Measurements from ENCODE around the gene MAOB.

Gene MAOB

DNA sequence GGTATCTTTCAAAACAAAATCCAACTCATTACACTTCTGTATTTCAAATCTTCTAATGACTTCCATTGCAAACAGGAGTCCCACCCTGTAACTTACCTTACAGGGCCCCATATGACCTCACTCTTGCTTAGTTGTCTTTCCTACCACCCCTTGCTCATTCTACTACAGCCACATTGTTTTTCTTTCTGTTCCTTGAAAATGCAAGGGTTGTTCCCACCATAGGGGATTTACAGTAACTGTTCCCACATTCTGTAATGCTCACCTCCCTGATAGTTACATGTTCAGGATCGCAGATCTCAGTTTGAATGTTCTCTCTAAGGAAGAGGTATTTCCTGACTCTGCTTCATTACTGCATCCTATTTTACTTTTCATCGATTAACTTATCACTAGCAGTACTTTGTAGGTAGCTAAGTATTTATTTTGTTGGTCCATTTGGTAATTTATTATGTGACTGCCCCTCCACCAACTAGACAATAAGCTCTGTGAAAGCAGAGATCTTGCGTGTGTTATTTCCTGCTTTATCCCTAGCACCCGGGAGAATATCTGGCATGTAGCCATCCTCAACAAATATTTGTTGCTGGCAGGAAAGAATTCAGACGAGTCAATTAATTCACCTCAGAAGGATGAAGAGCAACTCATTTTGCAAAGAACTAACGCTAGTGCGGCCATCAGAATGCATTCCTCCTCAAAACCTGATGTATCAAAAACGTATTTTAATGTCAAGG lies 21.4 kb downstream of the MAOB start:
- no peak for DNase-seq

DNA sequence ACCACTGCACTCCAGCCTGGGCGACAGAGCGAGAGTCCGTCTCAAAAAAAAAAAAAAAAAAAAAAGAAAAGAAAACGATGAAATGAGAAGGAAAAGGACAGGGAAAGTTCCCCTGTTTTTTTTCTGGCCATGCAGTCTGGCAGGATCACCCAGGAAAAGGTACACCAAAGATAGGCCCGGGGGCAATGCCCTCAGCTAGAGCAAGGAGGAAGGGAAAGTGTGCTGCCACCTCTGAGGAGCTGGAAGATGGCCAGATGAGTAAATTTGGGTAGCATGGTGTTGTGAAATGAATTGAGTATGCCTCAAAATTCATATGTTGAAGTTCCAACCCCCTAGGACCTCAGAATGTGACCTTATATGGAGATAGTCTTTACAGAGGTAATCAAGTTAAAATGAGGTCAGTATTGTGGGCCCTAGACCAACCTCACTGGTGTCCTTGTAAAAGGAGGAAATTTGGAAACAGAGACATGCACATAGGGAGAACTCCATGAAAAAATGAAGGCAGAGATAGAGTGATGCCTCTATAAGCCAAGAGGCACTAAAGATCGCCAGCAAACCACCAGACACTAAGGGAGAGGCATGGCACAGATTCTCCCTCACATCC lies 28.9 kb downstream of the MAOB start:
- no peak for DNase-seq

DNA sequence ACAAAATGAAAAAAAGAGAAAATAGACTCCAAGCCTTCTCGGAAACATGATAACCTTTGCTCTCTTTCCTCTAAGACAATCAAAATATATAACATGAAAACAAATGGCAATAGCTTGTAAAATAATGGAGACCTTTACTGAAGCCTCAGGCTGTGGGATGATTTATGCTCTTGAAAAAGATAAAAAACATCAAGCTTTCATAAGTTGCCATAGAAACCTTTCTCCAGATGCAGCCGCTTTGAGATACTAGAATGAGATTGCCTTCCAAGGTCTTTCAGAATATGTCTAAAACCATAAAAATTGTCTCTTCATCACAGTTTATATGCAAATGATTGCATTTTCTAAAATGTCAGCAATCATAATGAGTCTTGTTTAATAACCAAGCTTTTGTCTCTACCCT lies 31.6 kb downstream of the MAOB start:
- DNase-seq, result no peak

DNA sequence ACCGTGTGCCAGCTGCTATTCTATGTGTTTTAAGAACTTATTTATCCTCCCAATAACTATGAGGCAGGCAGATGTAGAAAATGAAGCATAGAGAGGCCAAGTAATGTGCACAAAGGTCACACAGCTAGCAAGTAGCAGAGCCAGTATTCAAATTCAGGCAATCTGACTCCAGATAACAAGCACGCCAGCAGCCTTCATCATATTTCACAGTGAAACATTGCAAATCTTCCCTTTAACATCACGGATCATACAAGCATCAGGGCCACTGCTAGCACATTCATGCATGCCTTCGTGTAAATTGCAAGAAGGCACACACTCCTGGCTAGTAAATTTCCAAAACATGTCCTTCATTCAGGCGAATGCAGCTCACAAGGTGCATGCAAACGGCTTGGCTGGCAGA lies 33.1 kb downstream of the MAOB start:
- no peak for DNase-seq

DNA sequence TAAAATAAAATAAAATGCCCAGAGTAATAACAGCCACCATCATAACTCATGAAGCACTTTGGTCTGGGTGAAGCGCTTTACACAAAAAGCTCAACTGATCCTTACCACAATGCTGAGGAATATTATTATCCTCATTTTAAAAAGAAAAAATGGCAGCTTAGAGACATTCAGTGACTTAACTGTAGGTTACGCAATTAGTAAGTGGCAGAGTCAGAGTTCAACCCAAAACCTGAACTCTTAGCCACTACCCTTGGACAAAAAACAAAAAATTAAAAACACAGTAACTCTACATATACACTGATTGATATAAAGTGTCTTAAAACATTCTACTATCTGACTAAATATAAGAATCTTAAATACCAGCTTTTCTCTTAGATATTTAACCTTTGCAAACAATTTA lies 34.9 kb downstream of the MAOB start:
- no peak for DNase-seq

DNA sequence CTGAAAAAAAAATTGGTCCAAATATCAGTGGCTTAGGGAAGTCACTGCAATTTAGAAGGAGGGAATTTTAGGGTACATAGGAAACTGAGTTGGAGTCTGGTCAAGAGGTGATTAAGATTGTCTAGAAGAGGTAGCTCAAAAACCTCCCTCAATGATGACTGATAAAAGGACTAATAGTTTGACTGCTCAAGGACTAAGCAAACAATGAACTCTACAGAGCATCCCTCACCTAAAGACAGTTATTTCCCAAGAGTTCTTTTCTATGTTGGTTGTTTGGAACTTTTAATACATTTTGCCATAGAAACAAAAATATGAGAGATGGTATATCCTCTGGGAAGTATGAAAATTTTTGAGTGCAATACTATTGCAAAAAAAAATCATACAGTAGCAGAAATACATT lies 35.7 kb downstream of the MAOB start:
- no peak for DNase-seq

DNA sequence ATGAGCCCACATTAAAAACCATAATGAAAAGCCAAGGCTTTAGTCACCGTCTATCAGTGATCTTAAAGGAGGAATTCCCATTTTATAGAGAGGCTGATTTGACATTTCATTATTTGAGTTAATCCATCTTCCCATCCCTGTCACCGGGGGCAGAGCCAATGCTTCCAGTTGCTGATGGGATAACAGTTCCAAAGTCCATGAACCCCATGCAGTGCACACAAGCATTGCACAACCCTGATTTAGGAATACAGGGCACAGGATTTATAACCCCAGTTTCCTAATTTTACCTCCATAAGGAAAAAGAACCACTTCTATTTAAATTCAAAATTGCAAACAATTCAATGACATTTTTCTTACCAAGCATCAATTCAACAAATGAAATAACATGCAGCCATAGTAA lies 36.5 kb downstream of the MAOB start:
- DNase-seq, result no peak

DNA sequence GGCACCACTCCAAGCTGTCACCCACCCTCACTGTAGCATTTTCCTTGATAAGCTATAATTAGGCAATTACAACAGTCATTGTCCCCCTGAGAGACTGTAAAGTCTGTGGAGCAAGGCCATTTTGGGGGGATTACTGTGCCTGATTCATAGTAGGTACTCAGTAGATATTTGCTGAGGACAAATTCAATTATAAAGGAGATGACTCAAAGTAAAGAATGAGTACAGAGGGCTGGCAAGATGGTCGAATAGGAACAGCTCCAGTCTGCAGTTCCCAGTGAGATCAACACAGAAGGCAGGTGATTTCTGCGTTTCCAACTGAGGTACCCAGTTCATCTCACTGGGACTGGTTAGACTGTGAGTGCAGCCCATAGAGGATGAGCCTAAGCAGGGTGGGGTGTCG lies 42.0 kb downstream of the MAOB start:
- no peak for DNase-seq

DNA sequence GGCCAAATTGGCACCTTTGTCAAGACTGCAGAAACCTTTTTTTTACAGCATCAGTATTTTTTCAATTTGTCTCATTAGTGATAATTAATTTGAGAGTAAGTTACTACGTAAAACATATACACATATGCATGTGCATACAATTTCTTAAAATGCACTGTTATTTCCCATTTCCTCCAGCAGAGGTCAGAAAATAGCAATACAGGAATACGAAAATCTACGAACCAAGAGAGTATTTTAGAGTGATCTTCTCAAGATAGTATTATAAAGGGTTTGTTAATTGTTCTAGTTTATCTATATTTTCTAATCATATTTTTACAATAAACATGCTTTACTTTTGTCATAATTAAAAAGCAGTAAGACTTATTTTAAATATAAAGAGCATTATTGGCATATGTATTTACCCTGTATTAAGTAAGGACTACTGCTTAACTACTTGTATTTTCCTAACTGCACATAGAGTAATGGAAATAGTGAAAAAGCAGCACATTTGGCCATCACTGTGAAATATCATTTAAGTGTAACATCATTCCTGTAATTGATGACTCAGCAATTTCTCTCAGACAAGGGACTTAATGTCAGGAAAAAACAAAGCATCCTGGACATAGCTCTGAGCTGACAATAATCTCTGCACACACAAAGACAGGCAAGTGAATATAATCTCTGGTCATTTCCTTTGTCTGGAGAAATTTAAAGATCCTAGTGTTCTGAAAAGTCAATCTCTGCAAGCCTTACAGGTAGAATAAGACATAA lies 45.6 kb downstream of the MAOB start:
- no peak for DNase-seq

DNA sequence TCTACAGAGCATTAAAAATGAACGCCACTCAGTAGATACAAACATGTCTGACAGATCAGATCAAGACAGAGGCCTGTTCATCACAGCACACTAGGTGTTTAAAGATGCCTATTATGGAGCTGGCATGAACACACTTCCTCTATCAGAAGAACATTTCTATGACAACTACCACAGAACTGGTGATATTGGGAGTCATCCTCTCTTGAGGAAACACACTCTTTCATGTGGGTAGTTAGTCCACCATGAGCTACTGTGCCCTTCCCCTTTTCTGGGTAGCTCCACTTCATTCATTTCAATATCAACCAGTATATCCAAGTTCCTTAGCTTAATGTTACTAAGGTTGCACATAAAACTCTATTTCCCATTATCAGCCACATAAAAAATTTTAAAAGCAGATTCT lies 46.7 kb downstream of the MAOB start:
- no peak for DNase-seq

DNA sequence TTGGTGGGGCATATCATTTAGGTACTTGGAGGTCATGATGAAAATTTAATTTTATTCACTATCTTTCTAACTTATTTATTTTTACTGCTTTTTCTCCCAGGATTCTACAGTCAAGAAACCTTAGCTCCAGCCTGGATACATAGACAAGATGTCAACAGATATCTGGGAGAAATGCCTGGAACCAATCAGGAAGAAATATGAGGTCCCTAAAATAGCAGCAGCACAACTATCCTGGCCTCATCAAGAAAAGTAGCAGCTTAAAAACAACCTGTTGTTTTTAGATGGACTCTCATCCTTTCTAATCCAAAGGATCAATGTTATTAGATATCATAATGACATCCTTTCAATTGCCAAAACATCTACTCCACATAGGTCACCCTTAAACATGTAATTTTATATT lies 54.5 kb downstream of the MAOB start:
- no peak for DNase-seq

DNA sequence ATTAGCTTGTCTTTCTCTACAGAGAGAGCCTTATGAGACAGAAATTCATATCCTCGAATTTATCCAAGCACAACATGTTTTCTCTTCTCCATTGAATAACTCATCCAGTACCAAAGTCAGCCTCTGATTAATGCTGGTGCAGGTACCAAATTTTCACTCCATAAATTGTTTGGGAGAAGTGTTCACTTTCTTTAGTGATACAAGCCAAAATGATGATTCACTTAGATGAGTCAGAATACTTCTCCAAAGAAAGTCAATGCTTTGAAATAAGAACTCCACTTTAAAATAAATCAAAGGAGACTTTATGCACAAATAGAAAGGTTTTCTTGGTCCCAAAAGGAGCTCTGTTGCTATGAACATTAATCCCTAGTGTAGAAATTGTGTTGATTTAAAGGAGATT lies 60.2 kb downstream of the MAOB start:
- DNase-seq, result no peak

DNA sequence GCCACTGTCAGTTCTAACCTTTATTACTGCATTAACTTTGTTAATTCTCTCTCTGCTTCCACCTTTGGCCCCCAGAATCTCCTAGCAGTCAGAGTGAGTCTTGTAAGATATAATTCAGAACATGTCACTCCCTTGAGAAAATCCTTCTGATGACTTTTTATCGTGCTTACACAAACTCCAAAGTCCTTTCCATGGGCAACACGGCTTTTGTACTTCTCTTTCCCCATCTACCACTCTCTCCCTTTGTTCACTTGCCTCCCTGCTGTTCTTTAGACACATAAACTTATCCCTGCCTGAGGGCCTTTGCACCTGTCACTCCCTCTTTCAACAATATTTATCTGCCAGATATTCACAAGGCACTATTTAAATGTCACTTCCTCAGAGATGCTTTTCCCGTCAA lies 64.8 kb downstream of the MAOB start:
- DNase-seq, result no peak

DNA sequence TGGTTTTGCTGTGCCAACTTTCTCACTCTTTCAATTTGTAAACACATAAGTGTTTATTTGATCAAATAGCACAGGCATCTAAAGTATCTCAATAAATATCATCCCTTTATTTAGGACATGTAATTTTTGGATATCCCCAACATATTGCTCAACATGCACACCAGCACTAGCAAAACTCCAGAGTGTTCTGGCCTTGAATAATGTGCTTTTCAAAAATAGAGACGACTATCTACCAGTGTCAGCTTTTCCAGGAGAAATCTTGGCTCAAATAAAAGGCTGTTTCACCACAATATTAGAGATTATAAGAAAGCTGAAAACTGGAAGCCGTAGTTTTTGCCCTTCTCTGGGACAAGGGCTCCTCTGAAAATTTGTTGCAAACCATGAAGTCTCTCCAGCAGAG lies 67.0 kb downstream of the MAOB start:
- no peak for DNase-seq

DNA sequence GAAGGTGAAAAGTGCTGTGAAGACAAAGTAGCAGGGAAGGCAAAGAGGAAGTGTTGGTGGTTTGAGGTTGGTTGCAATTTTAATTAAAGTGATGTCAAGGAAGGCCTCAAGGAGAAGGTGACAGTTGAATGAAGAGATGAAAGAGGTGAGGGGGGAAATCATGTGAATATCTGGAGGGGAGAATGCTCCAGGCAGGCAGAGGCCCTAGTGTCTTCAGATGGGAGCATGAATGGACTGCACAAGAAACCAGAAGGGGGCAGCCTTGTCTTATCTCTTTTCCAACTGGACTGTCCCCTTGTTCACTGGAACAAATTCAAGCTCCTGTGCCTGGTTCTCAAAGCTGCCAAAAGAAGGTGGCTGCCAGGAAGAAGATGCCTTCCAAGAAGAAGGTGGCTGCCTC lies 68.4 kb downstream of the MAOB start:
- DNase-seq, result no peak

DNA sequence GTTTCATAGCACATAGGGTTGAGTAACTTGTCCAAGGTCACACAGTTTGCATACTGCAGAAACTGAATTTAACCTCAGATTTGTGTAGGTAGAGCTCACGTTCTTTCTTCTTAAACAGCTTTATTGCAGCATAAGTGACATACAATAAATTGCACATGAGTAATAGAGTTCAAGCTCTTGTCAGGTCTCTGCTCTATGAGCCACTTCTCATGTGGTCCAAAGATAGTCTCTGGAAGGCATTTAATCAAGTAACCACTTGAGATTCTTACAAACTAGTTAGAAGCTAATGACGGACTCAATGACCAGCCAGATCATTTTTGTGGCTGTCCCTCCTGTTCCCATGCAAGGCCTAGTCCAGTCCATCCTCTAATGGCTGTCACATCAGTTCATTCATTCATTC lies 68.9 kb downstream of the MAOB start:
- DNase-seq, result no peak

DNA sequence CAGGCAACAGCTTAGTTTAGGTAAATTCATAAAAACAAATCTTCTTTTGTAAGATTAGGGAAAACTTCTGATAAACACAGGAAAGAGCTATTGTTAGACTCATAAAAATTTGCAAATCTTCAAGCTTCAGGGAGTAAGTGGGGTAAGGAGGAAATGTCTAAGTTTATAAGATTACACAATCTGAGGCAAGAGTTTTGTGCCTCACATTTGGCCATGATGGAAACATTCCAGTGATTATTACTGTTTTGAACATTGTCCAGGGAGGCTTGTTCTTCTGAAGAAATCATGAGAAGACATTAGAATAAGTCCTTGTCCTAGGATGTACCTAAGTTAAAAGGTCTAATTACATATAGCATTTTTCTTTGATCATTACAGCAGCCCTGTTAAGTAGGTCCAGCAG lies 72.8 kb downstream of the MAOB start:
- DNase-seq, result no peak

DNA sequence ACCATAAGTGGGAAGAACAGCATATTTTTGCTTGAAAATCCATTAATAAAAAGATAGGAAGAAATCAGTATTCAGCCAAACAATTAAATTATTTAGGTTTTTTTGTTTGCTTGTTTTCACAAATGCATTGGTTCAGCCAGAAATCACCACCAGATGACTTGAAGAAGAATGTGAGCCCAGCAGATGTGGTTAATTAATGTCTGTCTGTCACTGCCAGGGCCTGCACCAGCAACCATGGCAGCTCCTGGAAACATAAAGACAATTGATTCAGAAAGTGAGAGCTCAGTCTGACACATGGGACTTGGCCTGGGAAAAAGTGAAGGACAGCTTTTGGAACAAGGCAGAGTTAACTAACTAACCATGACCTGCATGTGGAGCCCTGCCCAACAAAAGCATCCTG lies 74.0 kb downstream of the MAOB start:
- DNase-seq, result no peak

DNA sequence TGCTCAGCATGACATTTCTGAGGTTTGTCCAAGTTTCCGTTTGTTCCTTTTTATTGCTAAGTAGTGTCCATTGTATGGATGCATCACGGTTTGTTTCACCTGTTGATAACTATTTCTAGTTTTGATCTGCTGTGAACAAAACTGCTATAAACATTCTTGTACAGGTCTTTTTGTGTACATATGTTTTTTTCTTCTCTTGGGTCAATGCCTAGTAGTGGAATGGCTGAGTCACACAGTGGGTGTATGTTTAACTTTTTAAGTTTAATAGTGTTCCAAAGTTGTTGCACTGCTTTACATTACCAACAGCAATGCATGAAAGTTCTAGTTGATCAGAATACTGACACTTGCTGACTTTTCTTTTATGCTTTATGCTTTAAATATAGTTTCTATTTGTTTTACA lies 76.7 kb downstream of the MAOB start:
- DNase-seq, result no peak

DNA sequence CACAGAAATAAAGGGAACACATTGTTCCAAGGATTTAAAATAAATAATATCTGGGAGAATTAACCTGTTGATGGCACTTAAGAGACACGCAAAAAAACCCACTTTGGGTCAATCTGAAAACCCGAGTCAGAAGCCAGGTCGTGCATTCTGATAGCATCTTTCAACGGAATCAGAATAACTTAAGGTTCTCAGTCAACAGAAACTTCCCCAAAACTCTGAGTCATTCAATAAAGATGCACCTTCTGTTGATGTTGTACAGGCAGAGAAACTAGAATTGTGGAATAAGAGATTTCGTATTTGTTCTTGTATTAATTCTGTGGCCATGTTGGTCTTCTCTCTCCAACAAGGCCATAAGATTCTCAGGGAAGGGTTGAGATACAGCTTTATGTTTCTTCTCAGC lies 78.2 kb downstream of the MAOB start:
- DNase-seq, result no peak

DNA sequence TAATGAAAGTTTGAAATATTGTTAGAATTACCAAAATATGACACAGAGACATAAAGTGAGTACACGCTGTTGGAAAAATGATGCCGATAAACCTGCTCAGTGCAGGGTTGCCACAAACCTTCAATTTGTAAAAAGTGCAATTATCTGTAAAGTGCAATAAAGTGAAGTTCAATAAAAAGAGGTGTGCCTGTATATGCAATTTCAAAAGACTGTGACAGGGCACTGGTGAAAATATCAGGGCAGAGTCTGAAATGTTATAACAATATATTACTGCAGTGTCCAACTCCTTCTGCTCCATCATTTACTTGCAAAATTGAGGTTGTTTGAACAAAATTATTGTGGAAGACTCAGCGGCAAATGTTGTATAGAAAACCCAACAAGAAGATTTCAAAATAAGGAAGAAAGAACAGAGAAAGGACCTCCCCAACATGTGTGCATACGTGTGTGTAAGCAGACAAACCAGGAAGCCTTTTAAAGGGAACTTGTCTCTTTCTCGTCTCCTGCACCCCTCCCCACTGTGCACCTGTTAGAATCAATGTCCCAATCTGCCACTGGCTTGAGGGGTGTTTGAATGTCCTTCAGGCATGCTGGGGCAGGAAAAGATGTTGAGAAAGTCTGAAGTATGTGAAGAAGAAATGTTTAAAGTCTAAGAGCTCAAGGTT lies 96.2 kb downstream of the MAOB start:
- no peak for DNase-seq

DNA sequence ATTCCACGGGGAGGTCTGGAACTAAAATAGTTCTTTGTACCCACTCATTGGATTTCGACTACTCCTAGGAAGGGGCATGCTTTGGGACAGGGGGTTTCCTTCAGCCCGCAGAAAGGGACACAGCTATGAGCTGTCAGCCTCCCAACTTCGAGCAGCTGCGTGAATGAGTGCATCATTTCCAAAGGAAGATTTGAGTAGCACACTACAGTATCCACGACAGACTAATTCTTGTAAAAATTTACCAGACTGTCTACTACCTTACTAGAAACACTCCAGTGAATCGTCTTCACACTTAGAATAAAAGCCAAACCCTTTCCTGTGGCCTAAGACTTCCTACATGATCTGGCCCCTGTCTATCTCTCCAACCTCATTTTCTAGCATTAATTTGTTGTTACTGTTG lies 124.2 kb downstream of the MAOB start:
- no peak for DNase-seq

DNA sequence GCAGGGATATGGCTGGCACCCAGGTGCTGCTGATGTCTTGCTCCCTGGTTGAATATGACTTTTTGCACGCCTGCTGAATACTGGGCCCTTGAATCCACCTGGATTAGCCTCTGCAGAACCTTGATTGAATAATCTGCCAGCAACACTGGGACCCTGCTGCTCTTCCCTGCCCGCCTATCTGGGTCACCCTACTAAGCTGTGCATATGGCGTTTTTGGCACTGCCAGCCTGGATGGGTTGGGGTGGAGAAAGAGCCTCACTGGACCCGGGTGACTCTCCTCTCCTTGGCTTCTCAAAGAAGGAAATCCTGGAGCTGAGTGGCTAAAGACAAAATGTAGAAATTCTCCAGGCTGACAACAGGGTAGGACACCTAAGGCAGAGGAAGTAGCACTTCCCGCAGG lies 126.2 kb downstream of the MAOB start:
- no peak for DNase-seq

DNA sequence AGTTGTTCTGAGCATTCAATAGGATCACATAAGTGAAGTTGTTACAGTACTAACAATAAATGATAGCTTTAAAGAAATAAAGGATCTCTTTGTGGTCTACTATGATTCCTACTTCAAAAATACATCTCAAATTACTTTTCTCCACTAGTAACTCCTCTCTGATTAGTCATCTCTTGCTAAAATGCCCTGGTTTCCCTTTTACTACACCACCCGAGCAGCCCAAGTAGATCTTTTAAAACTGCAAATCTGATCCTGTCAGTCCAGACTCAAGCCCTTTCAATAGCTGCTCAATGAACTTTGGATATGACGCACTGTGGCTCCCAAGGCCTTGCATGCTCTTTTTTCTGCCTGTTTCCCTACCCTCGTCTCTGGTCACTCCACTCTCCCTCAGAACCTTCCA lies 128.6 kb downstream of the MAOB start:
- no peak for DNase-seq

All from DMS79 treated with DMSO at 0.1 percent for 48 hours (cell line).